CD4-positive, alpha-beta memory T cell (primary cell): ENCODE data around the gene C11orf91. TPM values are rescaled to one million over a fixed set of nuclear protein-coding genes. Genes with fewer than 3 reads are reported as not detected.
"Not testable (repeated sequence)": the region's sequence is repeated elsewhere in the genome, so short reads cannot be mapped to it uniquely, and the experiment has no call there.

Experiments used
- CTCF ChIA-PET: fragments of 350-600 bp; sonication (Branson Sonifier 250); formaldehyde crosslinking; loops from one replicate; lab custom pipeline; 2021; ENCODE audit warnings: inconsistent platforms; ENCODE audit not compliant: partially characterized antibody; lab: Charles Lee
- POLR2A ChIA-PET: fragments of 350-600 bp; sonication (Branson Sonifier 250); formaldehyde crosslinking; loops from one replicate; lab custom pipeline; 2021; ENCODE audit not compliant: partially characterized antibody; lab: Charles Lee
- DNase-seq, 5 donors: peaks; one replicate each; pipeline versions ENCODE4 v3.0.0 to v3.0.0-alpha.2; 2020 to 2022; ENCODE audit warnings: mixed read lengths in 1 of 5
- H3K27ac ChIP-seq: one replicate; pipeline ENCODE4 v1.7.0; 2013; ENCODE audit warnings: low read depth, low read length
- H3K27me3 ChIP-seq: 2 replicates; pipeline ENCODE4 v1.7.0; 2013; ENCODE audit warnings: mild to moderate bottlenecking, low read length, moderate library complexity; ENCODE audit not compliant: insufficient read depth
- H3K36me3 ChIP-seq: 2 replicates; pipeline ENCODE4 v1.7.0; 2013; ENCODE audit warnings: mild to moderate bottlenecking, low read length, moderate library complexity; ENCODE audit not compliant: insufficient read depth
- H3K4me1 ChIP-seq: 2 replicates; pipeline ENCODE4 v1.7.0; 2013; ENCODE audit warnings: mild to moderate bottlenecking, low read length, moderate library complexity; ENCODE audit not compliant: insufficient read depth
- H3K4me3 ChIP-seq, 2 donors: one replicate each; pipeline ENCODE4 v1.7.0; 2013; ENCODE audit warnings: low read length in 2 of 2, mild to moderate bottlenecking in 1 of 2
- H3K9me3 ChIP-seq, 2 donors: one replicate each; pipeline ENCODE4 v1.7.0; 2013; ENCODE audit warnings: low read length in 2 of 2, control low read depth in 1 of 2; ENCODE audit not compliant: control insufficient read depth in 1 of 2
- H3K27ac Mint-ChIP-seq, 7 donors: one replicate each; pipeline ENCODE4 v1.8.0; 2020 to 2021; ENCODE audit warnings: mixed read lengths in 7 of 7, mild to moderate bottlenecking in 6 of 7, inconsistent platforms in 3 of 7, moderate library complexity in 3 of 7
- H3K27me3 Mint-ChIP-seq, 2 donors: one replicate each; pipeline ENCODE4 v1.8.0; 2020 to 2021; ENCODE audit warnings: mixed read lengths in 2 of 2
- H3K36me3 Mint-ChIP-seq, 2 donors: one replicate each; pipeline ENCODE4 v1.8.0; 2020 to 2021; ENCODE audit warnings: mixed read lengths in 2 of 2, inconsistent platforms in 1 of 2, mild to moderate bottlenecking in 1 of 2
- H3K4me1 Mint-ChIP-seq, 4 donors: one replicate each; pipeline ENCODE4 v1.8.0; 2020 to 2021; ENCODE audit warnings: mixed read lengths in 4 of 4, mild to moderate bottlenecking in 1 of 4
- H3K4me3 Mint-ChIP-seq, 8 donors: one replicate each; pipeline ENCODE4 v1.8.0; 2020 to 2021; ENCODE audit warnings: mixed read lengths in 8 of 8, mild to moderate bottlenecking in 7 of 8, moderate library complexity in 6 of 8, inconsistent platforms in 3 of 8
- H3K9me3 Mint-ChIP-seq, 8 donors: one replicate each; pipeline ENCODE4 v1.8.0; 2020 to 2021; ENCODE audit warnings: mixed read lengths in 8 of 8, mild to moderate bottlenecking in 5 of 8, inconsistent platforms in 3 of 8, moderate library complexity in 1 of 8
- intact Hi-C: fragments of 100-400 bp; cut with micrococcal nuclease; formaldehyde crosslinking; loops from one replicate; pipeline ENCODE4 v1.15.1; 2023
- polyA plus RNA-seq, 2 donors: library from polyadenylated mRNA; unstranded; fragments of 300-500 nt; fragmentation: Illumina TruSeq; gene quantifications; one replicate each; pipeline ENCODE4 v1.2.3, GENCODE V29; 2021
- total RNA-seq, 2 experiments: library from RNA; stranded (reverse); gene quantifications; one replicate each; pipeline ENCODE4 v1.2.3, GENCODE V29; 2021

C11orf91 gene
- total and polyA plus RNA-seq, 4 experiments from 2014 or later = 0.49 TPM; not detected in 3

DNA sequence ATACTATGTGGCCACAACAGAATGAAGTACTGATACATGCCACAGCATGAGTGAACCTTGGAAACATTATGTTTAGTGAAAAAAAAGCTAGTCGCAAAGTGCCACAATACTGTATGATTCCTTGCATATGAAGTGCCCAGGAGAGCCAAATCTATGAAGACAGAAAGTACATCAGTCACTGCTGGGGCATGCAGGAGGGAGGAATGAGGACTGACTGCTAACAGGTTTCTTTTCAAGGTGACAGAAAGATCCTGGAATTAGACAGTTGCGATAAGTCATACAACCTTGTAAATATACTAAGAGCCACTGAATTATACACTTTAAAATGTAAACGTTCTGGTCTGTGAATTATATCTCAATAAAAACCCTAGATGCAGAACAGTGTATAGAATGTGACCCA, 11.8 kb upstream of the C11orf91 start:
- H3K27me3 Mint-ChIP-seq = no peaks in the 10 kb centered on the region
- intact Hi-C loops = no loop called here
- no peaks in the 10 kb centered on the region for H3K9me3 Mint-ChIP-seq
- Histone ChIP-seq H3K4me3 (no peak overlapping the region), H3K27ac (no peak overlapping the region), H3K4me1 (no peaks in the 10 kb centered on the region), H3K36me3 (peaks cover 20% of the 10 kb centered on the region), H3K9me3 (no peaks in the 10 kb centered on the region), H3K27me3 (no peaks in the 10 kb centered on the region)
- no peak overlapping the region for H3K27ac Mint-ChIP-seq
- peaks cover 34 to 49% of the 10 kb centered on the region in 2 donors for H3K36me3 Mint-ChIP-seq
- no peaks in the 10 kb centered on the region for H3K4me1 Mint-ChIP-seq
- no peak overlapping the region for H3K4me3 Mint-ChIP-seq
- no peak for DNase-seq
- ChIA-PET POLR2A (no interaction called here), CTCF (interaction anchor here (5.8 kb wide), 1 partner anchor 29 kb away, joined by 74 read pairs; no protein-coding TSS in a partner anchor)

DNA sequence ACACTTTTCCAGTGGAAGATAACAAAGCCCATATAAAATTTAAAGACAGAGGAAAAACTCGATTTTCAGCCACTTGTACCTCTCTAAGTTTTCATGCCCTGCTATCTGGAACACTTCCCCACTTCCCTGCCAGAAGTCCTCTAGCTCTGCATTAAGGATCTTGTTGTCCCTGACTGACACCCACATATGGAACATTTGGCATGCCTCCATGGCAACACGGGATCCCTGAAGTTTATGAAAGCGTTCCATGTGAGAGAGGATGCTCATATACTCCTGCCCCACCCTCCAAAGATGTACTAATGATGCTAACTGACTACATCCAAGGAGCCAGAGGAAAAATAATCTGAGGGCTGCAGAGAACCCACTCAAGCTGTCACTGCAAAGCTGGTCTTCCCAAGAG, 8.8 kb upstream of the C11orf91 start:
- H3K27me3 Mint-ChIP-seq = no peaks in the 10 kb centered on the region
- CTCF ChIA-PET = interaction anchor here (1.2 to 1.4 kb wide), 2 partner anchors 8 to 24 kb away, joined by 4 read pairs; no protein-coding TSS in a partner anchor
- no peak overlapping the region for H3K27ac Mint-ChIP-seq
- Histone ChIP-seq H3K27ac (no peak overlapping the region), H3K27me3 (no peaks in the 10 kb centered on the region), H3K36me3 (peaks cover 20% of the 10 kb centered on the region), H3K9me3 (no peaks in the 10 kb centered on the region), H3K4me3 (no peak overlapping the region), H3K4me1 (no peaks in the 10 kb centered on the region)
- intact Hi-C loops = loop anchor here (10.0 kb wide), 1 partner anchor 345 kb away; the partner anchor contains the start of gene CAPRIN1
- POLR2A ChIA-PET = interaction anchor here (0.8 kb wide), 1 partner anchor 12 kb away, joined by 3 read pairs; no protein-coding TSS in a partner anchor
- H3K9me3 Mint-ChIP-seq = no peaks in the 10 kb centered on the region
- no peak for DNase-seq
- H3K4me3 Mint-ChIP-seq = no peak overlapping the region
- H3K36me3 Mint-ChIP-seq = peaks cover 29 to 36% of the 10 kb centered on the region in 2 donors
- peaks cover 0 to 9% (median 6%) of the 10 kb centered on the region in 4 donors for H3K4me1 Mint-ChIP-seq

DNA sequence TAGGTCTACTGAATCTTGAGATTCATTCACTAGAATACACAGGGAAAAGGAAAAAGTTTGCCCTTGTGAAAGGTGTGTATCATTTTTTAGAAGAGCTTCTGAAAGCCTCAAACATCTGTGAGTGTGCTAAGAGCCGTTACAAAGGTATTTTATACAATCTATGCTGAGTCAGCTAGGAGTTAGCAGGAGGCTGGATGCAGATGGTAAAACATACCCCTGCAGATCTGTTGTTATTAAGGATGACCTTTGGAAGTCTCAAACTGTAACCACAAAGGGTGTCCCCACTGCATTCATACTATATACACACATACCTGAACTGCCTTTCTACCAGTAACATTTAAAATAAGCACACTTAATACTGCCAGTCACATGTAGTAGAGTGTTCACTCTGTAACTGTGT, 8.4 kb upstream of the C11orf91 start:
- Histone ChIP-seq H3K27me3 (no peaks in the 10 kb centered on the region), H3K4me1 (no peaks in the 10 kb centered on the region), H3K27ac (no peak overlapping the region), H3K4me3 (no peak overlapping the region), H3K9me3 (no peaks in the 10 kb centered on the region), H3K36me3 (peaks cover 18% of the 10 kb centered on the region)
- Mint-ChIP-seq H3K36me3 (peaks cover 25 to 33% of the 10 kb centered on the region in 2 donors), H3K27me3 (no peaks in the 10 kb centered on the region), H3K4me1 (peaks cover 0 to 9% (median 6%) of the 10 kb centered on the region in 4 donors), H3K4me3 (peak overlapping the region in 1 of 8 donors; percentile 23), H3K27ac (no peak overlapping the region), H3K9me3 (no peaks in the 10 kb centered on the region)
- intact Hi-C loops = loop anchor here (10.0 kb wide), 1 partner anchor 346 kb away; the partner anchor contains the start of gene CAPRIN1
- DNase-seq = no peak
- ChIA-PET POLR2A (interaction anchor here (0.8 kb wide), 1 partner anchor 12 kb away, joined by 3 read pairs; no protein-coding TSS in a partner anchor), CTCF (interaction anchor here (1.2 to 1.4 kb wide), 2 partner anchors 8 to 23 kb away, joined by 4 read pairs; no protein-coding TSS in a partner anchor)

DNA sequence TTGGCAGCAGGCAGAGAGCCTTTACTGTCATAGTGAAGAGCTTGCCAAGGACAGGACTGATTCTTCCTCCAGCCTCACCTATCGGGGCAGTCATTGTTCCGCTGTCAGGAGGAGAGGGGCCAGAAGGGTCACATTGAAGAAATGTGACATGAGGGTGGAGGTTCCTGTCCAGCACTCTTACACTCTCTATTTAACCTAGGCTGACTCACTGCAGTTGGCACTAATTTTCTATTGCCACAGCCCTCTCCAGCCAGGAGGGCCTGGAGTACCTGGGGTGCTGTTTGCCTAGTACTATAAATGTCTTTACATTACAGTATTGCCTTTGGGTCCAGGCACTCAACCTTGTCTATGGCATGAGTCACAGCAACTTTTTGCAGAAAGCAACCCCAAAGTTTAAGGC, 7.2 kb upstream of the C11orf91 start:
- intact Hi-C loops = loop anchor here (10.0 kb wide), 1 partner anchor 347 kb away; the partner anchor contains the start of gene CAPRIN1
- H3K36me3 ChIP-seq, DNase-seq, H3K27me3 ChIP-seq, H3K27me3 Mint-ChIP-seq, H3K4me3 Mint-ChIP-seq, H3K4me1 ChIP-seq, H3K4me1 Mint-ChIP-seq, H3K9me3 ChIP-seq, H3K4me3 ChIP-seq, H3K27ac ChIP-seq, H3K27ac Mint-ChIP-seq, H3K9me3 Mint-ChIP-seq, POLR2A ChIA-PET: not testable (repeated sequence)
- peaks cover 24 to 29% of the 10 kb centered on the region in 2 donors for H3K36me3 Mint-ChIP-seq
- CTCF ChIA-PET = interaction anchor here (1.1 to 1.7 kb wide), 2 partner anchors 8 to 31 kb away, joined by 3 to 6 read pairs; no protein-coding TSS in a partner anchor

DNA sequence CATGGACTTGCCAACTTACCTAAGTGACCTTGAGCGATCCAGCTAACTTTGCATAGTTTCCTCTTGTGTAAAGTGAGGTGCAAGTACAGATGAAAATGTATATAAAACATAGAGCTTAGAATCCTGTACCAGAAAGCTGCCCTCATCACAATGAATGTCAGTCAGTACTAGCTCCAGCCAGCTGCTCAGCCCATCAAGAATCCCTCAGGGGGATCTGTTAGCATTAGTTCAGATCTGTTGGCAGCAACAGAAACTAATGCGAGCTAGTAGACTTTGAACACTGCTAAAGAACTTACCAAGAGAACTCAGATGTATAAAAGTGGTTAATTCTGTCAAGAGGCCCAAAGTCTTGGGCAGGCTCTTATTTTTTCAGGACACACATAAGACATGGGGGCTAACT, 6.3 kb upstream of the C11orf91 start:
- CTCF ChIA-PET = interaction anchor here (0.6 to 1.7 kb wide), 4 partner anchors 9 to 410 kb away, joined by 3 to 6 read pairs (median 3); no protein-coding TSS in a partner anchor
- Histone ChIP-seq H3K4me3 (no peak overlapping the region), H3K27me3 (no peaks in the 10 kb centered on the region), H3K4me1 (no peaks in the 10 kb centered on the region), H3K27ac (no peak overlapping the region), H3K9me3 (no peaks in the 10 kb centered on the region), H3K36me3 (peaks cover 9% of the 10 kb centered on the region)
- DNase-seq = no peak
- intact Hi-C loops = loop anchor here (10.0 kb wide), 1 partner anchor 348 kb away; the partner anchor contains the start of gene CAPRIN1
- Mint-ChIP-seq H3K9me3 (no peaks in the 10 kb centered on the region), H3K4me3 (no peak overlapping the region), H3K27ac (peak overlapping the region in 1 of 7 donors; percentile 25), H3K36me3 (peaks cover 24 to 25% of the 10 kb centered on the region in 2 donors), H3K27me3 (no peaks in the 10 kb centered on the region), H3K4me1 (peaks cover 0 to 9% (median 6%) of the 10 kb centered on the region in 4 donors)
- POLR2A ChIA-PET = no interaction called here

DNA sequence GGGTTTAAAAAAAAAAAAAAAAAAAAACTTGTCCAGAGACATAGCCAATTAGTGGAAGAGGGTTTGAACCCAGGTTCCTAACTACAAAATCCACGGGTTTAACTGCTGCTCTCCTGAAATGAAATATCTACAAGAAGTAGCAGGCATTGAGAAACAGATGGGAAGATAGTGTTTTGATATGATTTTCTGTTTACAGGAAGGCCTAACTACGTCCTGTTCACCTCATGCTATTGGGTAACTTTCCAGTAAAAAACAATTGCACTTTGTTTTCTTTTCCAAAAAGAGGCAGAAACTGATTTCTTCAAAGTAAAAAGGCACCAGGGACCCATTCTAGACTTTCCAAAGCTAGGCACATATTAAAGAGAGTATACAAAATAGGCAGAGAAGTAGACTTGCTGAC, 5.9 kb upstream of the C11orf91 start:
- H3K9me3 ChIP-seq = no peaks in the 10 kb centered on the region
- DNase-seq = no peak
- Mint-ChIP-seq H3K27me3 (no peaks in the 10 kb centered on the region), H3K27ac (peak overlapping the region in 2 of 7 donors; percentile 25 to 33), H3K9me3 (no peaks in the 10 kb centered on the region), H3K4me1 (peaks cover 1 to 11% (median 7%) of the 10 kb centered on the region in 4 donors), H3K4me3 (peak overlapping the region in 3 of 8 donors; percentile 0 to 25 (median 19)), H3K36me3 (peaks cover 24 to 25% of the 10 kb centered on the region in 2 donors)
- H3K4me3 ChIP-seq = no peak overlapping the region
- intact Hi-C loops = loop anchor here (10.0 kb wide), 1 partner anchor 348 kb away; the partner anchor contains the start of gene CAPRIN1
- no peaks in the 10 kb centered on the region for H3K27me3 ChIP-seq
- no peak overlapping the region for H3K27ac ChIP-seq
- H3K36me3 ChIP-seq = peaks cover 9% of the 10 kb centered on the region
- CTCF ChIA-PET = interaction anchor here (0.6 to 1.7 kb wide), 3 partner anchors 10 to 409 kb away, joined by 3 to 6 read pairs (median 3); no protein-coding TSS in a partner anchor
- POLR2A ChIA-PET = no interaction called here
- H3K4me1 ChIP-seq = peaks cover 2% of the 10 kb centered on the region
